Measurements from ENCODE around the gene CYB5R4.

The CYB5R4 gene

GRCh38 chr6:83984411-83984810, 124.9 kb downstream of the CYB5R4 start:
- no peak for DNase-seq (ENCODE audit: low spot score)

- no peak for DNase-seq (ENCODE audit: low spot score)
These were observed 125.8 kb downstream of the CYB5R4 start for GRCh38 chr6:83985308-83985713.

GRCh38 chr6:83985715-83986114, 126.2 kb downstream of the CYB5R4 start:
- DNase-seq (ENCODE audit: low spot score), result no peak

GRCh38 chr6:83998021-83998584, 138.6 kb downstream of the CYB5R4 start:
- DNase-seq (ENCODE audit: low spot score), result no peak

- no peak for DNase-seq (ENCODE audit: low spot score)
These were observed 141.6 kb downstream of the CYB5R4 start for GRCh38 chr6:84001119-84001518.

- DNase-seq (ENCODE audit: low spot score), result no peak
These were observed 142.7 kb downstream of the CYB5R4 start for GRCh38 chr6:84002226-84002625.

- no peak for DNase-seq (ENCODE audit: low spot score)
These were observed 143.6 kb downstream of the CYB5R4 start for GRCh38 chr6:84003131-84003530.

GRCh38 chr6:84003654-84004053, 144.2 kb downstream of the CYB5R4 start:
- DNase-seq (ENCODE audit: low spot score), result no peak

- DNase-seq (ENCODE audit: low spot score), result no peak
These were observed 148.4 kb downstream of the CYB5R4 start for GRCh38 chr6:84007871-84008270.

- DNase-seq (ENCODE audit: low spot score), result no peak
These were observed 153.9 kb downstream of the CYB5R4 start for GRCh38 chr6:84013354-84013753.

- no peak for DNase-seq (ENCODE audit: low spot score)
These were observed 154.4 kb downstream of the CYB5R4 start for GRCh38 chr6:84013931-84014330.

GRCh38 chr6:84016029-84016428, 156.5 kb downstream of the CYB5R4 start:
- no peak for DNase-seq (ENCODE audit: low spot score)
